Endothelial cell (in vitro differentiated cells): ENCODE data around the gene NOL4L. TPM values are rescaled to one million over a fixed set of nuclear protein-coding genes. Genes with fewer than 3 reads are reported as not detected.
A peak's percentile ranks its signal among the peaks of the same experiment; 100 is the strongest.

Experiments
- DNase-seq: peaks from one replicate; pipeline ENCODE4 v3.0.0; 2021; ENCODE audit warnings: low spot score
- H3K27ac Mint-ChIP-seq: one replicate; pipeline ENCODE4 v1.8.0; 2021; ENCODE audit warnings: mixed read lengths, inconsistent platforms; ENCODE audit not compliant: unreplicated experiment
- H3K27me3 Mint-ChIP-seq: one replicate; pipeline ENCODE4 v1.8.0; 2021; ENCODE audit warnings: mild to moderate bottlenecking, moderate library complexity, mixed read lengths, inconsistent platforms; ENCODE audit not compliant: unreplicated experiment
- H3K36me3 Mint-ChIP-seq: one replicate; pipeline ENCODE4 v1.8.0; 2021; ENCODE audit warnings: mild to moderate bottlenecking, low read depth, mixed read lengths, inconsistent platforms; ENCODE audit not compliant: unreplicated experiment
- H3K4me1 Mint-ChIP-seq: one replicate; pipeline ENCODE4 v1.8.0; 2021; ENCODE audit warnings: mild to moderate bottlenecking, mixed read lengths, inconsistent platforms; ENCODE audit not compliant: unreplicated experiment
- H3K4me3 Mint-ChIP-seq: one replicate; pipeline ENCODE4 v1.8.0; 2021; ENCODE audit warnings: mild to moderate bottlenecking, mixed read lengths, inconsistent platforms; ENCODE audit not compliant: unreplicated experiment
- H3K9me3 Mint-ChIP-seq: one replicate; pipeline ENCODE4 v1.8.0; 2021; ENCODE audit warnings: mixed read lengths, inconsistent platforms; ENCODE audit not compliant: unreplicated experiment
- total RNA-seq: library from RNA; stranded (reverse); fragmentation: NEBNext Ultra II Directional; extraction: Animal tissue kit (Norgen Biotek cat#: 25700); gene quantifications from one replicate; pipeline ENCODE4 v1.2.1, GENCODE V29; 2021; ENCODE audit not compliant: unreplicated experiment
- TF ChIP-seq, protein P1 (sequence below): fragments of 200-600 bp; sonication (generic); IDR thresholded peaks from one replicate; pipeline ENCODE4 v1.5.0; 2021; ENCODE audit warnings: antibody characterized with exemption; ENCODE audit not compliant: unreplicated experiment

The NOL4L gene
- total RNA-seq, 1 donor from 2014 or later = 150 TPM

DNA sequence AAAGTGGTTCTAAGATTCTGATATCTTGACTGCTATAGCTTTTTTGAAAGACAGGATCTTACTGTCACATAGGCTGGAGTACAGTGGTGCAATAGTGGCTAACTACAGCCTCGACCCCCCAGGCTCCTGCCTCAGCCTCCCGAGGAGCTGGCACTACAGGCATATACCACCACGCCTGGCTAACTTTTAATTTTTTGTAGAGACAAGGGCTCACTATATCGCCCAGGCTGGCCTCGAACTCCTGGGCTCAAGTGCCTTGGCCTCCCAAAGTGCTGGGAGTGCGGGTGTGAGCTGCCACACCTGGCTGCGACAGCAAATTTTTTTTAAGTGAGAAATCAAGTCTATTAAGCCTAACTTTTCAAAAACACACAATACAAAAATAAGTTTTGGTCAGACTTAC lies 106.6 kb downstream of the NOL4L start:
- TF ChIP-seq, protein P1, sequence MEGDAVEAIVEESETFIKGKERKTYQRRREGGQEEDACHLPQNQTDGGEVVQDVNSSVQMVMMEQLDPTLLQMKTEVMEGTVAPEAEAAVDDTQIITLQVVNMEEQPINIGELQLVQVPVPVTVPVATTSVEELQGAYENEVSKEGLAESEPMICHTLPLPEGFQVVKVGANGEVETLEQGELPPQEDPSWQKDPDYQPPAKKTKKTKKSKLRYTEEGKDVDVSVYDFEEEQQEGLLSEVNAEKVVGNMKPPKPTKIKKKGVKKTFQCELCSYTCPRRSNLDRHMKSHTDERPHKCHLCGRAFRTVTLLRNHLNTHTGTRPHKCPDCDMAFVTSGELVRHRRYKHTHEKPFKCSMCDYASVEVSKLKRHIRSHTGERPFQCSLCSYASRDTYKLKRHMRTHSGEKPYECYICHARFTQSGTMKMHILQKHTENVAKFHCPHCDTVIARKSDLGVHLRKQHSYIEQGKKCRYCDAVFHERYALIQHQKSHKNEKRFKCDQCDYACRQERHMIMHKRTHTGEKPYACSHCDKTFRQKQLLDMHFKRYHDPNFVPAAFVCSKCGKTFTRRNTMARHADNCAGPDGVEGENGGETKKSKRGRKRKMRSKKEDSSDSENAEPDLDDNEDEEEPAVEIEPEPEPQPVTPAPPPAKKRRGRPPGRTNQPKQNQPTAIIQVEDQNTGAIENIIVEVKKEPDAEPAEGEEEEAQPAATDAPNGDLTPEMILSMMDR = no peak
- no peak for DNase-seq
- H3K4me1 Mint-ChIP-seq = peaks cover 66% of the 10 kb centered on the region
- peak overlapping the region; percentile 75 for H3K27ac Mint-ChIP-seq
- H3K4me3 Mint-ChIP-seq = peak overlapping the region; percentile 93
- no peaks in the 10 kb centered on the region for H3K9me3 Mint-ChIP-seq
- peaks cover 20% of the 10 kb centered on the region for H3K27me3 Mint-ChIP-seq
- H3K36me3 Mint-ChIP-seq = peaks cover 27% of the 10 kb centered on the region

DNA sequence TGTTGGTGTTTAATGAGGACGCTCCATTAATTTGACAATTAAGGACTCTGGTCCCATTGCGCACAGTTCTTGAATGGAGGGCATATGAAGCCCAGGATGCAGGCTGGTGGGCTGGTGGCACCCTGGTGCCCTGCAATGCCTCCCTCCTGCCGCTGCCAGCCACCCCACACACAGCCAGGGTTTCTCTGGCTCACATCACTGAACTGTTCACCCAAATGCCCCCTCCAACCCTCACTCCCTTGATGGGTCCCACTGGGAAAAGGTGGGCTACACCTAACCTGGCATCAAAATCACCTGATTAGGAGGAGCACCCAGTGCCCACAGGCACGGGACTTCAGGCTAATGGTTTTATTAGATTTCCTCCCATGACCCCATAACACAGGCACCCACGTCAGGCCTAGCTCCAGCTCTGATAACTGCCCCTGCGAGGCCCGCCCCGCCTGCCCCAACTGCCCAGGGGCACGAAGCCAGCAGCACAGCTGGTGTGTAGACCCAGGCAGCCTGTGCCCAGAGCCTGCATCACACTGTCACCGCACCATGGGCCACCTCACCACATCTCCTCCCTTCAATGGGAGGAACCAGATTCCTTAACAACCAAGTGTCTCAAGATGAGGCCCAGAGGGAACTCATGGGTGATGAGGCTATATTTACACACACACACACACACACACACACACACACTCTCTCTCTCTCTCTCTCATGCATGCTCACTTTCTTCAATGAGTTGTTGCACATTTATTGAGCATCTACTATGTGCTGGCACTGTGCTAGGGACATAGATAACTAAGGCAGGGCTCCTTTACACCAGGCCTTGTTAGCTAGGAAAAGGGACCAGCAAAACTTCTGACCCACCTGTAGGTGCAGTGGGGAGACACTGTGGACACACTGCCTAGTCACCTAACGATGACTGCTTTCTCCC lies 107.3 kb downstream of the NOL4L start:
- DNase-seq = no peak
- Mint-ChIP-seq H3K27ac (peak overlapping the region; percentile 92), H3K27me3 (peaks cover 20% of the 10 kb centered on the region), H3K4me3 (peak overlapping the region; percentile 93), H3K9me3 (no peaks in the 10 kb centered on the region), H3K36me3 (peaks cover 29% of the 10 kb centered on the region), H3K4me1 (peaks cover 70% of the 10 kb centered on the region)
- TF ChIP-seq, protein P1 = no peak

DNA sequence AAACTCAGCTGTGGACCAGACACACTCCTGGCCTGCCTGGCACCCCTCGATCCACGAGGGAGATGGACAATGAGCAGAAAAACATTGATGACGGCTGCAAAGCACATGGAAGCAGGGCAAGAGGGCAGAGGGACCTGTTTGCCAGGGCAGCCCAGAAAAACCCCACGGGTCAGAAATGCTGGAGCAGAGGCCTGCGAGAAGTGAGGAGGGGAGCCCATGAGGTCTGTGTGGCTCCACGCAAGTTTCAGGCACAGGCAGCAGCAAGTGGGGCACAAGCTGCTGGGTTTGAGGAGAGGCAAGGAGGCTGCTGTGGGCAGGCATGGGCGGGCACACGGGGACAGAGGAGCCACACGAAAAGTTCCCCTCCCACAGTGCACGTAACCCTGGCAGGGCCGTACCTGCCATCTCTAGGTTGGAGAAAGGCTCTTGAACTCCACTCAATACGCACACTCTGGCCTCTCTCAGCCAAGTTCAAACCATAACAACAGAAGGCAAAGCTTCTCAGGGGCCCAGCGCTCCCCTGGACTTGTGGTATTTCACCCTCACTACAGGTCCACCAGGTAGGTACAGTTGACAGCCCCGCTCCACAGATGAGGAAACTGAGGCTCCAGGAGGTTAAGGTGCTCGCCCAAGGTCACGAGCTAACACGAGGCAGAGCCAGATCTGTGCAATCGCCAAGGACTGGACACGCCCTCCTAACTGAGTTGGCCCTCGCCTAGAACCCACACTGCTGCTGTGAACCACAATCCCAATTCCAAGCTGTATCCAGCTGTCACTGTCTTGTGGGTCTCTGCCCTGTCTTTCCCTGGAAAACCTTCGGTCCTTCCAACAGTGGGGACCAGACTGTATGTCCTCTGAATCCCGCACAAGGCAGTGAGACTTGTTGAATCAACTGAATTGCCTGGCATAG lies 108.2 kb downstream of the NOL4L start:
- DNase-seq = no peak
- H3K27me3 Mint-ChIP-seq = peaks cover 18% of the 10 kb centered on the region
- TF ChIP-seq, protein P1 = no peak
- no peaks in the 10 kb centered on the region for H3K9me3 Mint-ChIP-seq
- peak overlapping the region; percentile 89 for H3K4me3 Mint-ChIP-seq
- H3K4me1 Mint-ChIP-seq = peaks cover 75% of the 10 kb centered on the region
- H3K36me3 Mint-ChIP-seq = peaks cover 32% of the 10 kb centered on the region
- peak overlapping the region; percentile 92 for H3K27ac Mint-ChIP-seq

DNA sequence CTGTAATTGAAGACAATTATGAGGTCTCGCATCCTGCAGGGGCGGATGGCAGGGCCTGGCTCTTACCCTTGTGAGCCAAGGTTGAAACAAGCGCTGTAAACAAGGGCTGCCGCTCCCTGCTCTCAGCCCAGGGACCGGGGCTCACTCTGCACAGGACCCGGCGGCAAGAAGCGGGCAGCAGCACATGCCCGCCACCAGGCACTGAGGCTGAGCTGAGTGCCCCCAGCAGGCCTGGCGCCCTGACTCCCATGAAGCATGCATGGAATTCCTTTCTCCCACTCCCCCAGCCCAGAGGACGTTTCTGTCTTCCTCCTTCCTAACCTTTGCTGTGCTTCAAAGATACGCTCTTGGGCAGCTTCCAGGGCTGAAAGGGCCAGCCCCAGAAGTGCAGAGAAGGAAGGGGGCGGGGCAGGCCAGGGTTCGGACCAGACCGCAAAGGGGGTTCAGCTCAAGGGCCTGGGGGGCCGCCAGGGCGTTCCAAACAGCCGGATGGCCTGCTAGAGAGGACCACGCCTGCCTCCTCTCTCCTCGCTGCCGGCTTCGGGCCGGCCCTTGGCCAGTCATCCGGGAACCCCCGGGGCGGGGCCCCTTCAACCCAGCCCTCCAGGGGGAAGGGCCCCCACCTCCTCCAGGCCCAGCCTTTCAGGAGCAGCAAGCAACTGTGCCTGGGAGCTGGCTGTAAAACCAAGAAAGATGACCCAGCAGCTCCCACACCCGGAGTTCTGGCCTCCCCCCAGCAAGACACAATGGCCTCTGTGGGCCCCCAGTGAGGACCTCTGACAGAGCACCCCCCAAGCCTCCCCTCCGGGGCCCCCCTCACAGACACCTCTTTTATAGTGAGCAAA lies 109.9 kb downstream of the NOL4L start:
- Mint-ChIP-seq H3K27me3 (peaks cover 16% of the 10 kb centered on the region), H3K9me3 (no peaks in the 10 kb centered on the region), H3K27ac (peak overlapping the region; percentile 74), H3K36me3 (peaks cover 31% of the 10 kb centered on the region), H3K4me1 (peaks cover 79% of the 10 kb centered on the region), H3K4me3 (peak overlapping the region; percentile 89)
- TF ChIP-seq, protein P1 = no peak
- peak; percentile 55 for DNase-seq
